Calu3 (cell line): ENCODE measurements around the gene RILP. TPM values are rescaled to one million over a fixed set of nuclear protein-coding genes. Genes with fewer than 3 reads are reported as not detected.
A peak's percentile ranks its signal among the peaks of the same experiment; 100 is the strongest.

Source experiments
- BruUV-seq: library from RNA; stranded (reverse); fragments of 400-500 nt; replicated peaks from 2 replicates; lab custom pipeline; 2021; lab: Mats Ljungman, UMichigan
- CTCF ChIA-PET: fragments of 300-600 bp; sonication (Branson Sonifier 250); formaldehyde crosslinking; loops from one replicate; lab custom pipeline; 2022; ENCODE audit warnings: antibody characterized with exemption; lab: Charles Lee
- DNase-seq: peaks from one replicate; pipeline ENCODE4 v3.0.0; 2022
- H3K27ac Mint-ChIP-seq: one replicate; pipeline ENCODE4 v1.8.0; 2022; ENCODE audit warnings: mixed read lengths; ENCODE audit not compliant: unreplicated experiment
- H3K27me3 Mint-ChIP-seq: one replicate; pipeline ENCODE4 v1.8.0; 2022; ENCODE audit warnings: mixed read lengths; ENCODE audit not compliant: unreplicated experiment
- H3K36me3 Mint-ChIP-seq: one replicate; pipeline ENCODE4 v1.8.0; 2022; ENCODE audit warnings: mild to moderate bottlenecking, moderate library complexity, mixed read lengths; ENCODE audit not compliant: insufficient read depth, unreplicated experiment
- H3K4me1 Mint-ChIP-seq: one replicate; pipeline ENCODE4 v1.8.0; 2022; ENCODE audit warnings: mild to moderate bottlenecking, low read depth, mixed read lengths; ENCODE audit not compliant: unreplicated experiment
- H3K4me3 Mint-ChIP-seq: one replicate; pipeline ENCODE4 v1.8.0; 2022; ENCODE audit warnings: mild to moderate bottlenecking, low read depth, moderate library complexity, mixed read lengths; ENCODE audit not compliant: unreplicated experiment
- H3K9me3 Mint-ChIP-seq: one replicate; pipeline ENCODE4 v1.8.0; 2022; ENCODE audit warnings: low read depth, mixed read lengths; ENCODE audit not compliant: unreplicated experiment
- intact Hi-C: fragments of 100-400 bp; cut with micrococcal nuclease; formaldehyde crosslinking; loops from one replicate; pipeline ENCODE4 v1.10.0; 2022; ENCODE audit not compliant: unreplicated experiment
- total RNA-seq: library from RNA; stranded (reverse); gene quantifications from 2 replicates; pipeline ENCODE4 v1.2.3, GENCODE V29; 2022
- TF ChIP-seq, protein P1 (sequence below): fragments of 200-600 bp; IDR thresholded peaks from one replicate; pipeline ENCODE4 v1.8.0; 2022; ENCODE audit warnings: antibody characterized with exemption; ENCODE audit not compliant: unreplicated experiment

The RILP gene
- total RNA-seq, 1 experiment from 2014 or later: 1.8 TPM

DNA sequence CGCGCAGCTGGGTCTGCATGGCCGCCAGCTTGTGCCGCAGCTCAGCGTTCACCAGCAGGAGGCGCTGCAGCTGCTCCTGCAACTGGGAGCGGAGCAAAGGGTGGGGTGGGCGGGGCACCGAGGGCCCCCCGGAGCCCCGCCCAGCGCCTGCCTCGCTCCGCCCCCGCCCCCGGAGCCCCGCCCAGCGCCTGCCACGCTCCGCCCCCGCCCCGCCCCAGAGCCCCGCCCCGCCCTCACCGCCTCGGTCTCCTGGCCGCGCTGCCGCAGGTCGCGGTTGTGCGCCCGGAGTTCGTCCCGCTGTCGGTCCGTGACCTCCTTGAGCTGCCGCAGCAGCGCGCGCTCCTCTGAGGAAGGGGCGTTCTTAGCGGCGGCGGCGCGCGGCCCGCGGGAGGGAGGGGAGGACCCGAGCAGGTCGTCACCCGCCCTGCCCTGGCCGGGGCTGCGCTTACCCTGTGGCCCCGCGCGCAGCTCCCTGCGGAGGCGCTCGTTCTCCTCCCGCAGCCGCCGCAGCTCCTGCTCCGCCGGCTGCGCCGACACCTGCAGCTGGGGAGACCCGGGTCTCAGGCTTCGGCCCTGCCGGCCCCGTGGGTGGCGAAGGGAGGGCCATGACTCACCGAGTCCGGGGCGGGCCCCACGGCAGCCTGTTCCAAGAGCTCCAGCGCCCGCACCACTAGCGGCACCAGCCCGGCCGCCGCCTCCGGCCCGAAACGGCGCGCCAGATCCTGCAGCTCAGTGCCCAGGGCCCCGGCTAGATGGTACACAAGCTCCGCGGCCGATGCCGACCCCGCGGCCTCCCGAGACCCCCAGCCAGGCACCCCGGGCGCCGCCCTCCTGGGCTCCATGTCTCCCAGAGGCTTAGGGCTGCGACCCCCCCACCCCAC lies 463 bp downstream of the RILP start:
- BruUV-seq: no TSS peak
- Mint-ChIP-seq H3K4me3 (peak overlapping the region; percentile 57), H3K4me1 (no peaks in the 10 kb centered on the region), H3K27ac (no peak overlapping the region), H3K27me3 (no peaks in the 10 kb centered on the region), H3K36me3 (peaks cover 6% of the 10 kb centered on the region), H3K9me3 (no peaks in the 10 kb centered on the region)
- CTCF ChIA-PET: interaction anchor here (0.5 to 1.7 kb wide), 6 partner anchors 19 to 76 kb away, joined by 3 to 22 read pairs (median 4); no protein-coding TSS in a partner anchor
- TF ChIP-seq, protein P1, sequence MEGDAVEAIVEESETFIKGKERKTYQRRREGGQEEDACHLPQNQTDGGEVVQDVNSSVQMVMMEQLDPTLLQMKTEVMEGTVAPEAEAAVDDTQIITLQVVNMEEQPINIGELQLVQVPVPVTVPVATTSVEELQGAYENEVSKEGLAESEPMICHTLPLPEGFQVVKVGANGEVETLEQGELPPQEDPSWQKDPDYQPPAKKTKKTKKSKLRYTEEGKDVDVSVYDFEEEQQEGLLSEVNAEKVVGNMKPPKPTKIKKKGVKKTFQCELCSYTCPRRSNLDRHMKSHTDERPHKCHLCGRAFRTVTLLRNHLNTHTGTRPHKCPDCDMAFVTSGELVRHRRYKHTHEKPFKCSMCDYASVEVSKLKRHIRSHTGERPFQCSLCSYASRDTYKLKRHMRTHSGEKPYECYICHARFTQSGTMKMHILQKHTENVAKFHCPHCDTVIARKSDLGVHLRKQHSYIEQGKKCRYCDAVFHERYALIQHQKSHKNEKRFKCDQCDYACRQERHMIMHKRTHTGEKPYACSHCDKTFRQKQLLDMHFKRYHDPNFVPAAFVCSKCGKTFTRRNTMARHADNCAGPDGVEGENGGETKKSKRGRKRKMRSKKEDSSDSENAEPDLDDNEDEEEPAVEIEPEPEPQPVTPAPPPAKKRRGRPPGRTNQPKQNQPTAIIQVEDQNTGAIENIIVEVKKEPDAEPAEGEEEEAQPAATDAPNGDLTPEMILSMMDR: no peak
- intact Hi-C loops: no loop called here
- peak; percentile 88 for DNase-seq

DNA sequence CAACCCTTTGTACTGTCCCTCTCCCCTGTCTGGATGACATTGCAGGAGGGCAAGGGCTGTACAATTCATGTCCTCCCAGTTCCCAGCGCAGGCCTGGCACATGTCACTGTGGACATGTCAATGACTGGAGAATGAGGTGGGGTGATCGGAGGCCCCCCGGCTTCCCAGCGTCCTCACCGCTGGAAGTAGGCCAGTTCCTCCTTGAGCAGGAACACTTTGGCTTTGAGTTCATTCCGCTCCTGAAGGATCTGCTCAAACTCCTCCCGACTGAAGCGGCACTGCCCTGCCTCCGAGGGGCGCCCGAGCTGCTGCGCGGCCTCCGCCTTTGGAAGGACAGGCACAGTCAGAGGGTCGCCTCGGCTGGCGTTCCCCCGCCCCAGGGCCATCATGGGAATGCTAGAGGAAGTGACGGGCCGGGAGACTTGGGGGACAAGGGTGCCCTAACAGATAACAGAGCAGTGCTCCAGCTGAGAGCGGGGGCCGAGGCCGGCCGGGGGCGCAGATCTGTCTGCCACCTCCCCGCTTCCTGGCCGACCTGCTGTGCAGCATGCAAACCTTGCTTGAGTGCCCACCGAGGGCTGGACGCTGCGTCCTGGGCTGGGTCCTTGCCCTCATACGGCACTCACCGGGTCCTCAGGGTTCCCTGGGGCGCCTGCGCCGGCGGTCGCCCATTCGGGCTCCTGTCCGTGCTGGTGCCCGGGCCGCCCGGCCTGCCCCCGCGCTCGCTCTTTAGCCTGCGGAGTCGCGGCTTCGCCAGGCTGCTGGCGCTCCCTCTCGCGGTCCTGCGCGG lies 1.3 kb downstream of the RILP start:
- BruUV-seq: no TSS peak
- peak overlapping the region; percentile 57 for H3K4me3 Mint-ChIP-seq
- H3K4me1 Mint-ChIP-seq: no peaks in the 10 kb centered on the region
- H3K27ac Mint-ChIP-seq: no peak overlapping the region
- no peak for DNase-seq
- H3K36me3 Mint-ChIP-seq: peaks cover 6% of the 10 kb centered on the region
- CTCF ChIA-PET: interaction anchor here (0.6 to 1.7 kb wide), 4 partner anchors 18 to 76 kb away, joined by 3 to 22 read pairs (median 6); no protein-coding TSS in a partner anchor
- intact Hi-C loops: no loop called here
- TF ChIP-seq, protein P1: peak; percentile 69
- no peaks in the 10 kb centered on the region for H3K27me3 Mint-ChIP-seq
- no peaks in the 10 kb centered on the region for H3K9me3 Mint-ChIP-seq

DNA sequence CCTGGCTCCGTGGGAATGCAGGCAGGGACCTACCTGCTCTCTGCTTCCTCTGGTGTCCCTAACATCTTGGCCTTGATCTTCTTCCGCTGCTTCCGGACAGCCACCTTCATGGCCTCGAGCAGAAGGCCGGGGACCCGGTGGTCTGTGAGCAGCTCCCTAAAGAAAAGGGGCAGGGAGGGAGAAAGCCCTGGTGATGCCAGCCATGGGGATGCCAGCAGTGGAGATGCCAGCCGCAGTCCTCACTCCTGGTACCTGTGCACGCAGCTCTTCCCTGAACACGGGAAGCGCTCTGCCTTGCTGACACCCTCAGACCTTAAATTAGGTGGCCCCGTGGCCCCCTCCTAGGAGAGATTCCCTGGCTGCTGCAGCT lies 1.9 kb downstream of the RILP start:
- H3K4me1 Mint-ChIP-seq: no peaks in the 10 kb centered on the region
- DNase-seq: no peak
- peaks cover 6% of the 10 kb centered on the region for H3K36me3 Mint-ChIP-seq
- CTCF ChIA-PET: no interaction called here
- TF ChIP-seq, protein P1: no peak
- H3K9me3 Mint-ChIP-seq: no peaks in the 10 kb centered on the region
- no TSS peak for BruUV-seq
- H3K27ac Mint-ChIP-seq: no peak overlapping the region
- no peak overlapping the region for H3K4me3 Mint-ChIP-seq
- intact Hi-C loops: no loop called here
- no peaks in the 10 kb centered on the region for H3K27me3 Mint-ChIP-seq

DNA sequence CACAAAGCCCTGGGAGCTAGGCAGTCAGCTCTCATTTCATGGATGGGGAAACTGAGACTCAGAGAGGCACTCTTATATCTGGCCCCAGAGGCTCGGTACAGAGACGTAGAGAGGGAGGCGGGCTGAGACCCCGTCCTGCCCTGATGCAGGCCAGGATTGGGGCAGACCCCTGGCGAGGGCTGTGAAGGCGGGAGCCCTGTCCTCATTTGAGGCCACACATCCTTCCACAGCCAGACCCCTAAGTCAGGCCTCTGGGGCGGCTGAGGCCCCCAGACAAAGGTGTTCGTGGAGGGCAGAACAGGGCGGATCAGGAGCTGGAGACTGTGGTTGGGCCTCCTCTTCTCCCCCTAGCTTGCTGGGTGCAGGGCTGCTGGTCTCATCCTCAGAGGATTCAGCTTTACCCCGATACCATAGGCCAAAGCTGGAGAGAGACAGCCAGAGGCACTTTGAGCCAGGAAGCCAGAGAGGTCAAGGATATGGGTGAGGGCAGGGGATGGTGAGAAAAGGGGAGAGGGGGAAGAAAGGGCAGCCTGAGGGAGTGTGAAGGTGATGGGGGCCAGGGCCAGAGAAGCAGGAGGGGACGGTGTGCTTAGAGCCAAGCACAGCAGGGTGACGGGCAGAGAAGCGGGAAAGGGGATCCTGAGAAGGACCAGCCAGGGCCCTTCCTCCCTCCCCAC lies 3.3 kb downstream of the RILP start:
- no peaks in the 10 kb centered on the region for H3K9me3 Mint-ChIP-seq
- H3K4me3 Mint-ChIP-seq: no peak overlapping the region
- H3K4me1 Mint-ChIP-seq: no peaks in the 10 kb centered on the region
- DNase-seq: no peak
- H3K27me3 Mint-ChIP-seq: no peaks in the 10 kb centered on the region
- CTCF ChIA-PET: no interaction called here
- H3K27ac Mint-ChIP-seq: no peak overlapping the region
- TF ChIP-seq, protein P1: no peak
- intact Hi-C loops: no loop called here
- peaks cover 6% of the 10 kb centered on the region for H3K36me3 Mint-ChIP-seq
- BruUV-seq: no TSS peak
